ENCODE results near the gene FTSJ3. TPM values are rescaled to one million over a fixed set of nuclear protein-coding genes. Genes with fewer than 3 reads are reported as not detected.

FTSJ3 gene
- total RNA-seq, 1 experiment from 2014 or later = 68.9 TPM

GRCh38 chr17:63775420-63775819 lies 52.0 kb downstream of the FTSJ3 start:
- no peaks in the 10 kb centered on the region for H3K9me3 ChIP-seq (replicated peaks)
- no peak overlapping the region for H3K27ac ChIP-seq
- no peaks in the 10 kb centered on the region for H3K27me3 ChIP-seq (replicated peaks)
- H3K4me3 ChIP-seq = peak overlapping the region; percentile 79
- no peak for DNase-seq (ENCODE audit: low read depth in 1 of 2, low spot score in 2 of 2)
- peaks cover 66% of the 10 kb centered on the region for H3K36me3 ChIP-seq
- H3K4me1 ChIP-seq (replicated peaks) = peaks cover 20% of the 10 kb centered on the region

DNA sequence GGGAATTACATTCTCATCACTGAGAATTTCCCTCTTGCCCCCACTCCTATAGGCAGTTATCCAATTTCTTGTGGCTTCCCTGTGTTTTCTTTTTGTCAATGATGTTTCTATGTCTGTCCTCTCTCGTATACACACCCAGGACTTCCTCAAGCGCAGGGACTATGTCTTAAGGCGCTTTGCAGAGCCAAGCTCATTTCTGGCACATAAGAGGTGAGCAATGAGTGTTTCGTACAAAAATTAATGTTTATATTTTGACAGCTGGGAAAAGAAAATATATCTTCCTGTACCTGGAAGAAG lies 52.5 kb downstream of the FTSJ3 start:
- no peak overlapping the region for H3K27ac ChIP-seq
- no peak for DNase-seq (ENCODE audit: low read depth in 1 of 2, low spot score in 2 of 2)

DNA sequence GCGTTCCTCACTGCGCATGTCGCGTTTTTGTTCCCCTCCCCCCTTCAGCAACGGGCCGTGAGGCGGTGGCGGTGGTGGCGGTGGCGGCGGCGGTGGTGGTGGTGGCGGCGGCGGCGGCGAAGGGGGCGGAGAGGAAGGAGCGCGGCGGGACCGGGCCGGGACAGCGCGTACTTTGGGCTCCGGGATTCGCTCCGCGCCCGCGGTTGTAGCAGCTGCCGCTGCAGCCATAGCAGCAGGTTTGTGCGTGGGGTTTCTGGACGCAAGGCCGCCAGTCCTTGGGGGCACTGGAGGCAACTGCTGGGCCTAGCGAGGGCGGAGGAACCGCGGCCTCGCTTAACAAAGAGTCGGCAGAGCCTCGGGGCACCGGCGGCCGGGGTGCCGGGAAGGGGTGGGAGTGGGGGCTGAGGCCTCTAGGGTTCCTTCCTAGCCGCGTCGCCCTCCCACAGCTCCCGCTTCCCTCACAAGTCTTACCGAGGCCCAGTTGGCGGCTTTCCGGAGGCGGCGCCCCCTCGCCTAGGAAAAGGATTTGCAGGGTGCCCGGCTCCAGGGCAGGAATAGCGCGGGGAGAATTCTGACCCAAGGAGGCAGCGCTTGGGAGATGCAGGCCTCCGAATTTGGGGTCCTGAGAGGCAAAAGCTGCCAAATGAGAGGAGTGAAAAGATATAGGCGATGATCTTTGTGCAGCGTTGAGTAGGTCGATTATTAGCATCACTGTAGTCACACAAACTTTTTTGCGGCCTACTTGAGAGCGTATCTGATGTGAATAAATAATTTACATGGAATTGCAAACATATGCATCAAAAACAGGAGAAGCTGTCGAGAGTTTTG lies 53.1 kb downstream of the FTSJ3 start, which contains the start of gene DDX42:
Gene DDX42 (plus strand): TSS at position 30 of the 828 bp plus-strand sequence. CDS start 12,880 bp downstream, outside the sequence.
- peak in 1 of 2 experiments; percentile 77 for DNase-seq (ENCODE audit: low read depth in 1 of 2, low spot score in 2 of 2)
- Histone ChIP-seq H3K4me1 (replicated peaks) (peaks cover 13% of the 10 kb centered on the region), H3K9me3 (replicated peaks) (no peaks in the 10 kb centered on the region), H3K4me3 (peak within 1 kb of the TSS; percentile 79), H3K27ac (peak within 1 kb of the TSS; percentile 97), H3K36me3 (peaks cover 58% of the 10 kb centered on the region), H3K27me3 (replicated peaks) (no peaks in the 10 kb centered on the region)

More for the DNA sequence above, 52.5 kb downstream of the FTSJ3 start:
- Histone ChIP-seq H3K4me1 (replicated peaks) (peaks cover 15% of the 10 kb centered on the region), H3K27me3 (replicated peaks) (no peaks in the 10 kb centered on the region), H3K36me3 (peaks cover 64% of the 10 kb centered on the region), H3K4me3 (peak overlapping the region; percentile 79), H3K9me3 (replicated peaks) (no peaks in the 10 kb centered on the region)

- Histone ChIP-seq H3K36me3 (peaks cover 52% of the 10 kb centered on the region), H3K4me1 (replicated peaks) (peaks cover 13% of the 10 kb centered on the region)
Observed at GRCh38 chr17:63773272-63774140, 54.0 kb downstream of the FTSJ3 start, which contains the start of gene CCDC47. CCDC47 (minus strand) TSS chr17:63773597; CDS start chr17:63766175, 7,422 bp downstream.

DNA sequence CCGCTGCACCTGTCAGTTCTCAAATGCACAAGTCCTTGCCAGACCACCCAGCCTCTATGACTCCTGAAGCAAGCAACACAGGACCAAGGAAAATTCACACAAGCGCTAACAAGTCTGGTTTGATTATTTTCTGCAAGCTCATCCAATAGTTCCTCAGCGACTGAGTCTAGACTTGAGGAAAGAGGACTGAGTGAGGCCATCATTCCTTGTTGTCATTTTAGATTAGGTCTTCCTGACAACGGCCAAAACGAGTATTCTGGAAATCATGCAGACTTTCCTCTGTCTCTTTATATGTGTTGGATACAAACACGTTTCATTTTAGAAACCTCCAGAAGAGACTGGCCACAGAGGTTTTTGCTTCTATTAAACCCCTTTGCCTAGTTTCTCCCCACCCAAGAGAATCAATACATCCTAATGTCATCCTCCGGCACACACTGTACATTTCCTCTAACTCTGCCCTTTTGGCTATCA lies 54.6 kb downstream of the FTSJ3 start:
- H3K4me1 ChIP-seq (replicated peaks) = peaks cover 13% of the 10 kb centered on the region
- peaks cover 52% of the 10 kb centered on the region for H3K36me3 ChIP-seq
- peak overlapping the region; percentile 97 for H3K27ac ChIP-seq
- H3K9me3 ChIP-seq (replicated peaks) = no peaks in the 10 kb centered on the region
- DNase-seq (ENCODE audit: low read depth in 1 of 2, low spot score in 2 of 2) = no peak
- H3K4me3 ChIP-seq = peak overlapping the region; percentile 79
- no peaks in the 10 kb centered on the region for H3K27me3 ChIP-seq (replicated peaks)

More at GRCh38 chr17:63773272-63774140, 54.0 kb downstream of the FTSJ3 start, which contains the start of gene CCDC47:
- H3K4me3 ChIP-seq = peak within 1 kb of the TSS; percentile 79
- H3K27me3 ChIP-seq (replicated peaks) = no peaks in the 10 kb centered on the region
- peak within 1 kb of the TSS; percentile 97 for H3K27ac ChIP-seq
- DNase-seq (ENCODE audit: low read depth in 1 of 2, low spot score in 2 of 2) = peak; percentile 100
- H3K9me3 ChIP-seq (replicated peaks) = no peaks in the 10 kb centered on the region

Other genes with a start within 250 kb of the FTSJ3 start
- 23.7 and 30.6 TPM in 2 replicates for gene TACO1, start 226.8 kb downstream of the FTSJ3 start, total RNA-seq (2014; rRNA removed; shearing (Covaris generic))
- 35.8 and 49.5 TPM in 2 replicates for gene MAP3K3, start 205.2 kb downstream of the FTSJ3 start, total RNA-seq (2014; rRNA removed; shearing (Covaris generic))
- 26.5 and 35.2 TPM in 2 replicates for gene LIMD2, start 127.5 kb downstream of the FTSJ3 start, total RNA-seq (2014; rRNA removed; shearing (Covaris generic))
- gene STRADA, start 85.9 kb downstream of the FTSJ3 start, total RNA-seq (2014; rRNA removed; shearing (Covaris generic)) = 14.7 and 17.3 TPM in 2 replicates
- 106 and 125 TPM in 2 replicates for gene CCDC47, start 54.1 kb downstream of the FTSJ3 start, total RNA-seq (2014; rRNA removed; shearing (Covaris generic))
- gene DDX42, start 53.5 kb downstream of the FTSJ3 start, total RNA-seq (2014; rRNA removed; shearing (Covaris generic)) = 102 and 118 TPM in 2 replicates
- 54.4 and 63.7 TPM in 2 replicates for gene PSMC5, start 232 bp downstream of the FTSJ3 start, total RNA-seq (2014; rRNA removed; shearing (Covaris generic))
- gene SMARCD2, start 15.0 kb upstream of the FTSJ3 start, total RNA-seq (2014; rRNA removed; shearing (Covaris generic)) = 75.9 and 115 TPM in 2 replicates
- gene CSH2, start 46.0 kb upstream of the FTSJ3 start, total RNA-seq (2014; rRNA removed; shearing (Covaris generic)) = not detected in 2 replicates
- not detected in 2 replicates for gene GH2, start 54.3 kb upstream of the FTSJ3 start, total RNA-seq (2014; rRNA removed; shearing (Covaris generic))
- gene CSH1, start 68.9 kb upstream of the FTSJ3 start, total RNA-seq (2014; rRNA removed; shearing (Covaris generic)) = not detected in 2 replicates
- not detected in 2 replicates for gene CSHL1, start 83.6 kb upstream of the FTSJ3 start, total RNA-seq (2014; rRNA removed; shearing (Covaris generic))
- not detected in 2 replicates for gene GH1, start 91.2 kb upstream of the FTSJ3 start, total RNA-seq (2014; rRNA removed; shearing (Covaris generic))
- gene CD79B, start 104.7 kb upstream of the FTSJ3 start, total RNA-seq (2014; rRNA removed; shearing (Covaris generic)) = not detected in 2 replicates
- gene SCN4A, start 145.3 kb upstream of the FTSJ3 start, total RNA-seq (2014; rRNA removed; shearing (Covaris generic)) = not detected in 2 replicates
- gene PRR29, start 170.7 kb upstream of the FTSJ3 start, total RNA-seq (2014; rRNA removed; shearing (Covaris generic)) = 0.08 TPM in 1 of 2 replicates, not detected in the other
- 0.87 TPM in 1 of 2 replicates, not detected in the other for gene ICAM2, start 193.0 kb upstream of the FTSJ3 start, total RNA-seq (2014; rRNA removed; shearing (Covaris generic))